AG04450 (cell line): ENCODE results near the gene TSPAN16. TPM values are rescaled to one million over a fixed set of nuclear protein-coding genes. Genes with fewer than 3 reads are reported as not detected.

Experiments
- CTCF ChIA-PET: fragments of 300-600, 350-600 bp; formaldehyde crosslinking; extraction: SDS; loops from one replicate; lab custom pipeline; 2022; ENCODE audit warnings: antibody characterized with exemption, inconsistent platforms; lab: Charles Lee
- POLR2A ChIA-PET: fragments of 350-600 bp; formaldehyde crosslinking; extraction: SDS; loops from one replicate; lab custom pipeline; 2021; ENCODE audit warnings: antibody characterized with exemption, inconsistent platforms; lab: Yijun Ruan, JAX
- DNase-seq: peaks from one replicate; pipeline ENCODE4 v3.0.0-alpha.2; 2011; ENCODE audit warnings: low read depth, low spot score
- H3K27ac ChIP-seq: one replicate; pipeline ENCODE4 v1.5.1; 2012; ENCODE audit warnings: low read depth, low read length, control low read depth
- H3K27me3 ChIP-seq: one replicate; pipeline ENCODE4 v1.6.0; 2012; ENCODE audit warnings: low read length; ENCODE audit not compliant: control insufficient read depth, insufficient read depth
- H3K4me3 ChIP-seq: 2 replicates; pipeline ENCODE4 v1.5.1; 2011; ENCODE audit warnings: mild to moderate bottlenecking, low read depth, low read length, control low read depth
- H3K9me3 ChIP-seq: 2 replicates; pipeline ENCODE4 v1.5.1; 2012; ENCODE audit warnings: low read length; ENCODE audit not compliant: control insufficient read depth, insufficient read depth
- CTCF ChIP-seq: IDR thresholded peaks from 2 replicates; pipeline ENCODE4 v1.5.1; 2011; ENCODE audit warnings: low read depth, low read length, control low read depth, inconsistent platforms
- polyA plus RNA-seq: library from polyadenylated mRNA; depleted of rRNA; stranded (reverse); fragments of >200 nt; gene quantifications from 2 replicates; pipeline ENCODE4 v1.2.3, GENCODE V29; 2011

Gene TSPAN16
- polyA plus RNA-seq, 1 experiment = not detected

GRCh38 chr19:11295180-11295579 is 780 bp upstream of the TSPAN16 start:
- no peak overlapping the region for H3K27ac ChIP-seq
- DNase-seq = no peak
- ChIA-PET CTCF (interaction anchor here (1.9 to 2.3 kb wide), 3 partner anchors 86 to 151 kb away, joined by 10 to 16 read pairs (median 14); partner anchors contain the start of genes ODAD3 and PRKCSH), POLR2A (no interaction called here)
- no peak for TF ChIP-seq CTCF
- peaks cover 3% of the 10 kb centered on the region for H3K27me3 ChIP-seq
- H3K4me3 ChIP-seq = no peak overlapping the region
- H3K9me3 ChIP-seq = peaks cover under 1% of the 10 kb centered on the region; the same call in 1 of the 2 replicates

- Histone ChIP-seq H3K27ac (no peak overlapping the region), H3K9me3 (peaks cover 3% of the 10 kb centered on the region; the same call in 1 of the 2 replicates), H3K27me3 (peaks cover 10% of the 10 kb centered on the region), H3K4me3 (no peak overlapping the region)
- no peak for TF ChIP-seq CTCF
- CTCF ChIA-PET = interaction anchor here (1.0 kb wide), 1 partner anchor 79 kb away, joined by 4 read pairs; the partner anchor contains the start of gene SWSAP1
- POLR2A ChIA-PET = no interaction called here
- no peak for DNase-seq
Observed at GRCh38 chr19:11296264-11296663, 304 bp downstream of the TSPAN16 start.

GRCh38 chr19:11299946-11300810 is 4.2 kb downstream of the TSPAN16 start:
- POLR2A ChIA-PET = no interaction called here
- peaks cover 10% of the 10 kb centered on the region for H3K27me3 ChIP-seq
- no peak overlapping the region for H3K4me3 ChIP-seq
- CTCF ChIA-PET = no interaction called here
- DNase-seq = no peak
- no peak overlapping the region for H3K27ac ChIP-seq
- no peak for TF ChIP-seq CTCF
- peaks cover 3% of the 10 kb centered on the region; the same call in 1 of the 2 replicates for H3K9me3 ChIP-seq

GRCh38 chr19:11300811-11301120 is 4.8 kb downstream of the TSPAN16 start:
- ChIA-PET POLR2A (no interaction called here), CTCF (interaction anchor here (0.7 kb wide), 1 partner anchor 8 kb away, joined by 3 read pairs; no protein-coding TSS in a partner anchor)
- no peak overlapping the region for H3K4me3 ChIP-seq
- no peak overlapping the region for H3K27ac ChIP-seq
- no peak for DNase-seq
- no peak for TF ChIP-seq CTCF
- H3K27me3 ChIP-seq = peaks cover 10% of the 10 kb centered on the region
- peaks cover 3% of the 10 kb centered on the region; the same call in 1 of the 2 replicates for H3K9me3 ChIP-seq

GRCh38 chr19:11304936-11305335 is 9.0 kb downstream of the TSPAN16 start:
- ChIA-PET CTCF (interaction anchor here (1.3 to 1.8 kb wide), 2 partner anchors 11 kb away, joined by 4 to 6 read pairs; no protein-coding TSS in a partner anchor), POLR2A (no interaction called here)
- H3K4me3 ChIP-seq = no peak overlapping the region
- no peak for DNase-seq
- no peak for TF ChIP-seq CTCF
- H3K27me3 ChIP-seq = peaks cover 11% of the 10 kb centered on the region
- H3K27ac ChIP-seq = no peak overlapping the region
- H3K9me3 ChIP-seq = peaks cover 3% of the 10 kb centered on the region; the same call in 1 of the 2 replicates
